MCF 10A (cell line): ENCODE results near the gene STARD8. TPM values are rescaled to one million over a fixed set of nuclear protein-coding genes. Genes with fewer than 3 reads are reported as not detected.

Source experiments
- BruUV-seq: library from RNA; stranded (reverse); fragments of 400-500 nt; replicated peaks from 2 replicates; lab custom pipeline; 2021; lab: Mats Ljungman, UMichigan
- CTCF ChIA-PET: fragments of 300-600 bp; sonication (Branson Sonifier 250); formaldehyde crosslinking; extraction: SDS; loops from one replicate; lab custom pipeline; 2021; ENCODE audit warnings: antibody characterized with exemption, inconsistent platforms; lab: Yijun Ruan, JAX
- POLR2A ChIA-PET: fragments of 300-600, 350-650 bp; sonication (Branson Sonifier 250); formaldehyde crosslinking; extraction: SDS; loops from one replicate; lab custom pipeline; 2020; ENCODE audit warnings: antibody characterized with exemption, inconsistent platforms; lab: Yijun Ruan, JAX
- DNase-seq: peaks from one replicate; pipeline ENCODE4 v3.0.0-alpha.2; 2018; ENCODE audit not compliant: unreplicated experiment
- H3K27ac Mint-ChIP-seq: one replicate; pipeline ENCODE4 v1.8.0; 2022; ENCODE audit warnings: mild to moderate bottlenecking, low read depth, mixed read lengths; ENCODE audit not compliant: unreplicated experiment
- H3K27me3 Mint-ChIP-seq: one replicate; pipeline ENCODE4 v1.8.0; 2022; ENCODE audit warnings: mixed read lengths; ENCODE audit not compliant: insufficient read depth, unreplicated experiment
- H3K36me3 Mint-ChIP-seq: one replicate; pipeline ENCODE4 v1.8.0; 2022; ENCODE audit warnings: mild to moderate bottlenecking, moderate library complexity, mixed read lengths; ENCODE audit not compliant: insufficient read depth, unreplicated experiment
- H3K4me1 Mint-ChIP-seq: one replicate; pipeline ENCODE4 v1.8.0; 2022; ENCODE audit warnings: mixed read lengths; ENCODE audit not compliant: insufficient read depth, unreplicated experiment
- H3K4me3 Mint-ChIP-seq: one replicate; pipeline ENCODE4 v1.8.0; 2022; ENCODE audit warnings: mild to moderate bottlenecking, moderate library complexity, mixed read lengths; ENCODE audit not compliant: unreplicated experiment
- H3K9me3 Mint-ChIP-seq: one replicate; pipeline ENCODE4 v1.8.0; 2022; ENCODE audit warnings: mixed read lengths; ENCODE audit not compliant: unreplicated experiment
- intact Hi-C: fragments of 100-400 bp; cut with micrococcal nuclease; formaldehyde crosslinking; loops from 2 replicates; pipeline ENCODE4 v1.14.1; 2022
- total RNA-seq: library from RNA; stranded (reverse); gene quantifications from 2 replicates; pipeline ENCODE4 v1.2.3, GENCODE V29; 2022
- TF ChIP-seq, protein P1 (sequence below): fragments of 200-600 bp; IDR thresholded peaks from one replicate; pipeline ENCODE4 v1.8.0; 2022; ENCODE audit warnings: antibody characterized with exemption, mild to moderate bottlenecking; ENCODE audit not compliant: unreplicated experiment

Gene STARD8
- total RNA-seq, 1 experiment from 2014 or later = 1.0 TPM

GRCh38 chrX:68698942-68699341, 51.5 kb downstream of the STARD8 start:
- CTCF ChIA-PET = interaction anchor here (1.8 kb wide), 1 partner anchor 11 kb away, joined by 6 read pairs; no protein-coding TSS in a partner anchor
- DNase-seq = no peak
- intact Hi-C loops = no loop called here
- BruUV-seq = no TSS peak
- POLR2A ChIA-PET = no interaction called here
- TF ChIP-seq, protein P1, sequence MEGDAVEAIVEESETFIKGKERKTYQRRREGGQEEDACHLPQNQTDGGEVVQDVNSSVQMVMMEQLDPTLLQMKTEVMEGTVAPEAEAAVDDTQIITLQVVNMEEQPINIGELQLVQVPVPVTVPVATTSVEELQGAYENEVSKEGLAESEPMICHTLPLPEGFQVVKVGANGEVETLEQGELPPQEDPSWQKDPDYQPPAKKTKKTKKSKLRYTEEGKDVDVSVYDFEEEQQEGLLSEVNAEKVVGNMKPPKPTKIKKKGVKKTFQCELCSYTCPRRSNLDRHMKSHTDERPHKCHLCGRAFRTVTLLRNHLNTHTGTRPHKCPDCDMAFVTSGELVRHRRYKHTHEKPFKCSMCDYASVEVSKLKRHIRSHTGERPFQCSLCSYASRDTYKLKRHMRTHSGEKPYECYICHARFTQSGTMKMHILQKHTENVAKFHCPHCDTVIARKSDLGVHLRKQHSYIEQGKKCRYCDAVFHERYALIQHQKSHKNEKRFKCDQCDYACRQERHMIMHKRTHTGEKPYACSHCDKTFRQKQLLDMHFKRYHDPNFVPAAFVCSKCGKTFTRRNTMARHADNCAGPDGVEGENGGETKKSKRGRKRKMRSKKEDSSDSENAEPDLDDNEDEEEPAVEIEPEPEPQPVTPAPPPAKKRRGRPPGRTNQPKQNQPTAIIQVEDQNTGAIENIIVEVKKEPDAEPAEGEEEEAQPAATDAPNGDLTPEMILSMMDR = no peak
- Mint-ChIP-seq H3K4me3 (no peak overlapping the region), H3K4me1 (no peaks in the 10 kb centered on the region), H3K27ac (no peak overlapping the region), H3K27me3 (peaks cover 54% of the 10 kb centered on the region), H3K36me3 (no peaks in the 10 kb centered on the region), H3K9me3 (no peaks in the 10 kb centered on the region)

DNA sequence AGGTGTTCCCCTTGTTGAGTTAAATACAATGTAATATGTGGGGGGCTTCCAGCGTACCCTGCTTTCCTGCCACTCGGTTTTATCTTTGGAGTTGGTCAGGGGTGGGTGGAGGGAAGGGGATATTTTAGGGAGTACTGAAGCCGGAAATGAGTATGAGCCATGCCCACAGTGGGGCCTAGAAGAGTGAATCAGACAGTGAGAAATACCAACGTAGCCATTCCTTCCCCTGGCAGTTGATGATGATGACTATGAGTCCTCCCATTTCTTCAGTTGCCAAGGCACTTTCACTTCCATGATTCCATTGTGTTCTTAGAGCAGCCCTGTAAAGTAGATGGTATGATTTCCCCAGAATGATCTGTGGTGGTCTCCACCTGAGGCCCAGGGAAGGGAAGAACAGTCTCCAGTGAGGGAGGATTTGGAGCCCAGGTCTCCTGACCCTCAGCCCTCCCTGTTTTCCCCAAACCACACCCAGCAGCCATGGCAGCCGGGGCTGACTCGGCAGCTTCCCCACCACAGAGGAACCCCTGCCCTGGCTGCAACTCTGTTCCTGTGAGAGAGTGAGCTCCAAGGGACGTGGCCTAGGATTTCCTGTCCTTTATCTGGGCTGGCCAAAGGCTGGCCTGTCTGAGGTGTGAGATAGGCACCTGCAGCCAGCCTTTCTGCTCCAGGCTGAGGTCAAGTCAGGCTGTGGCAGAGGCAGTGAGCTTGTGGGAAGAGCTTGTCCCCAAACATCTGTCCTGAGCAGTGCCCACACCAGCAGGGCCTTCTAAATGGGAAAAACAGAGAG, 52.7 kb downstream of the STARD8 start:
- intact Hi-C loops = no loop called here
- CTCF ChIA-PET = interaction anchor here (1.0 to 2.9 kb wide), 2 partner anchors 10 to 503 kb away, joined by 4 to 11 read pairs; no protein-coding TSS in a partner anchor
- H3K27me3 Mint-ChIP-seq = peaks cover 63% of the 10 kb centered on the region
- DNase-seq = peak; percentile 30
- H3K4me1 Mint-ChIP-seq = no peaks in the 10 kb centered on the region
- POLR2A ChIA-PET = no interaction called here
- BruUV-seq = no TSS peak
- no peak overlapping the region for H3K4me3 Mint-ChIP-seq
- no peaks in the 10 kb centered on the region for H3K36me3 Mint-ChIP-seq
- no peak overlapping the region for H3K27ac Mint-ChIP-seq
- H3K9me3 Mint-ChIP-seq = no peaks in the 10 kb centered on the region
- TF ChIP-seq, protein P1 = no peak

DNA sequence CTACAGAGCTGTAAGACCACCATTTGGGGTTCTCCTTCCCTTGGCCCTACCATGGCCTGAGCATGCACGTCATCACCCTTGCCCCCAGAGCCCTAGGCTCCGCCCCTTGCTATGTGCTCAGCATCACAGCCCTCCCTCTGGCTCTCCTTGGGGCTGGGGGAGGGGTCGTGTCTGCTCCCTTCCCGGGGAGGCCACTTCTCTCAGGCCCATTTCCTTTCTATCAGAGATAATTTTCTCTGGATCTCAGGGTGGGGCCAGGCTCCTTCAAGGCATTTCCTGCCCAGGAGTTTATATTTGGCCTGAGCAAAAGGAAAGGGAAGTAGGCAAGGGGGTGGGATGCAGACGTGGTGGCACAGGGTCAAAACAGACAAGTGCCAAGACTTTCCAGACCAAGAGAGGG, 55.9 kb downstream of the STARD8 start:
- no peaks in the 10 kb centered on the region for H3K36me3 Mint-ChIP-seq
- POLR2A ChIA-PET = no interaction called here
- intact Hi-C loops = no loop called here
- BruUV-seq = no TSS peak
- peaks cover 45% of the 10 kb centered on the region for H3K27me3 Mint-ChIP-seq
- DNase-seq = no peak
- CTCF ChIA-PET = interaction anchor here (1.9 kb wide), 1 partner anchor 507 kb away, joined by 4 read pairs; no protein-coding TSS in a partner anchor
- no peaks in the 10 kb centered on the region for H3K4me1 Mint-ChIP-seq
- H3K9me3 Mint-ChIP-seq = no peaks in the 10 kb centered on the region
- H3K4me3 Mint-ChIP-seq = no peak overlapping the region
- H3K27ac Mint-ChIP-seq = no peak overlapping the region
- TF ChIP-seq, protein P1 = no peak

DNA sequence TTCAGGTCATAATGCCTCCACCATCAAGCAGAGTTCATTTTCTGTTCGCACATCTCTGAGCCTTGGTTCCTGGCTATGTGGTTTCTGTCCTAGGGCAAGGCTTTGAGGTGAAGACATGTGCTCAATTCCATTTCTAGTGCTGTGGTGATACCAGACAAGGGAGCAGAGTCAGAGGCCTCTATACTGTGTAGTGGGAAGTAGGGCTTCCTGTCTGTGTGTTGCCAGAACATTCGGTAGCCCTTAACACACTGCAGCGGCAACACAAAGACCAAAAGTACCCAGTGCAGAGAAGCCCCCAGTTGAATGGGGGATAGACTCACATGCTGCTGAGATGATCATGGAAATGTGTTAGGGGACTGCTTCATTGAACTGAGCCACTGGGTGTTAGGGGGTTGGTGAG, 56.4 kb downstream of the STARD8 start:
- POLR2A ChIA-PET = no interaction called here
- Mint-ChIP-seq H3K27ac (no peak overlapping the region), H3K36me3 (no peaks in the 10 kb centered on the region), H3K9me3 (no peaks in the 10 kb centered on the region), H3K4me1 (no peaks in the 10 kb centered on the region), H3K27me3 (peaks cover 45% of the 10 kb centered on the region), H3K4me3 (no peak overlapping the region)
- intact Hi-C loops = no loop called here
- CTCF ChIA-PET = interaction anchor here (0.6 to 1.0 kb wide), 3 partner anchors 29 to 751 kb away, joined by 3 to 4 read pairs (median 3); no protein-coding TSS in a partner anchor
- BruUV-seq = no TSS peak
- DNase-seq = no peak
- TF ChIP-seq, protein P1 = no peak
